ENCODE data around the gene DMKN.

Gene DMKN

DNA sequence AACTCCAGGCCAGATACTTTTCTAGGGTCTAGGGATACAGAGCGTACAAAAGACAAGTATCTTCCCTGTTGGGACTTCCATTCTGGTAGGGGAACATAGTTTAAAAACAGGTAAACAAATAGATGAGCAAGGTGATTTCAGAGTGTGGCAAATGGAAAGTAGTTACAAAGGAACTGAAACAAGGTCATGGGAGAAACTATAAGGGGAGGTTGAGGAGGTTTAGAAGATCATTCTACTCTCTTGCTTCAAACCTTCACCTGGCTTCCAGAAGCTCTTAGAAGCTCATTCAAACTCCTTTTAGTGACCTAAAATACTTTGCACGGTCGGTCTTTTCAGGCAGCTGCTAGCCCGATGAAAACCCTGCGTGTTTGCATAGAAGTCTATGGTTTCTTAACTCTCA, 56.3 kb downstream of the DMKN start:
- no peaks in the 10 kb centered on the region for H3K36me3 Mint-ChIP-seq
- H3K27ac Mint-ChIP-seq, result no peak overlapping the region
- no peaks in the 10 kb centered on the region for H3K9me3 Mint-ChIP-seq
- H3K4me1 Mint-ChIP-seq, result peaks cover 58% of the 10 kb centered on the region
- no peaks in the 10 kb centered on the region for H3K27me3 Mint-ChIP-seq
- peak; percentile 73 for ATAC-seq
- H3K4me3 Mint-ChIP-seq, result no peak overlapping the region

DNA sequence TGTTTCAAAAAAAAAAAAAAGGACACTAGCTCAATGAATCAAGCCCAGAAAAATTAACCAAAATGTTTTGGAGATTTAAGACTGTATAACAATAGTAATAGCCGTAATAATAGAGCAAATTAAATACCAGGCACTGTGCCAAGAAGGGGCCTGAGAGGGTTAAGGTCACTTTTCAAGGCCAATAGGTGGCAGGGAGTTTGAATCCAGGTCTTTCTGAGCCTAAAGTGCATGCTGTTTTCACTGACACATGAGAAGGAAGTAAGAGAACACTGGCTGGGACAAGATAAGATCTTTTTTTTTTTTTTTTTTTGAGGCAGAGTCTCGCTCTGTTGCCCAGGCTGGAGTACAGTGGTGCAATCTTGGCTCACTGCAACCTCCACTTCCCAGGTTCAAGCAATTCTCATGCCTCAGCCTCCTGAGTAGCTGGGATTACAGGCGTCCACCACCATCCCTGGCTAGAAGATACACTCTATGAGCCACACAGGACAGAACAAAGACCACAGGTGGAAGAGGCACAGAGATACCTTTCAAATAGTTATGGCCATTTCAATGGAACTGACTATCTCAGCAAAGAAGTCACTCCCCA, 57.7 kb downstream of the DMKN start:
- Mint-ChIP-seq H3K9me3 (no peaks in the 10 kb centered on the region), H3K27me3 (no peaks in the 10 kb centered on the region), H3K4me1 (peaks cover 64% of the 10 kb centered on the region), H3K27ac (no peak overlapping the region), H3K4me3 (no peak overlapping the region), H3K36me3 (no peaks in the 10 kb centered on the region)
- no peak for ATAC-seq

- Mint-ChIP-seq H3K9me3 (no peaks in the 10 kb centered on the region), H3K4me1 (peaks cover 54% of the 10 kb centered on the region), H3K4me3 (no peak overlapping the region), H3K36me3 (no peaks in the 10 kb centered on the region), H3K27me3 (no peaks in the 10 kb centered on the region), H3K27ac (no peak overlapping the region)
- no peak for ATAC-seq
These were observed 58.8 kb downstream of the DMKN start for GRCh38 chr19:35454663-35455062.

GRCh38 chr19:35451338-35452096, 61.9 kb downstream of the DMKN start:
- Mint-ChIP-seq H3K27me3 (no peaks in the 10 kb centered on the region), H3K27ac (peak overlapping the region; percentile 34), H3K4me1 (peaks cover 49% of the 10 kb centered on the region), H3K9me3 (no peaks in the 10 kb centered on the region), H3K4me3 (no peak overlapping the region), H3K36me3 (no peaks in the 10 kb centered on the region)
- ATAC-seq, result peak; percentile 91

- Mint-ChIP-seq H3K27ac (no peak overlapping the region), H3K9me3 (no peaks in the 10 kb centered on the region), H3K27me3 (peaks cover 16% of the 10 kb centered on the region), H3K4me1 (peaks cover 57% of the 10 kb centered on the region), H3K36me3 (no peaks in the 10 kb centered on the region), H3K4me3 (no peak overlapping the region)
- no peak for ATAC-seq
These were observed 63.9 kb downstream of the DMKN start for GRCh38 chr19:35449359-35450043.

DNA sequence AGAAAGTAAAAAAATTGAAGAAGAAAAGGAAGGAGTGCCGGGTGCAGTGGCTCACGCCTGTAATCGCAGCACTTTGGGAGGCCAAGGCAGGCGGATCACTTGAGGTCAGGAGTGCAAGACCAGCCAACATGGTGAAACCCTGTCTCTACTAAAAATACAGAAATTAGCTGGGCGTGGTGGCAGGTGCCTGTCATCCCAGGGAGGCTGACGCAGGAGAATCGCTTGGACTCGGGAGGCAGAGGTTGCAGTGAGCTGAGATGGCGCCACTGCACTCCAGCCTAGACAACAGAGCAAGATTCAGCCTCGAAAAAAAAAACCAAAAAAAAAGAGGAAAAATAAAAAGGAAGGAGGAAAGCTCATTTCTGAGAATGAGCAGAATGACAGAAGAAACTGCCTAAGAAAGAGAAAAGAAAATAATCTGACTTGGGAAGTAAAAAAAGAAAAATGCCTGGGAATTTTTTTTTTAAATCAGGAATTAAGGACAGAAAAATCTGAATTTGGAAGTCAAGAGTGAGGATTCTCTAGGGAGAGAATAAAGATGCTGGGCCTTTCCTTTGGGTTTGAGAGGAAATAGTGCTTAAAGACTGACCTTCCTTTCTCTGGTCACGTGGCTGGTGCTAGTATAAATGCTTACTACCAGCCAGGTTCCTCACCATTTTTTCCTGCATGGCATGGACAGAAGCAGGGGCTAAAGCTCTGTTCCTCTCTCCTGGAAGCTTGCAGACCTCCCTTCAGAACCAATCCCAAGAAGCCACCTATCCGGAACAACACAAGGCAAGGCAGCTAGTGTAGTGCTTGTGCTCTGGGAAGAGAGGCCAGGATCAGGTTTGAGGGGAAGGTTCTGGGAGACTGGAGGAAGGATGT, 65.6 kb downstream of the DMKN start, which contains the start of gene FFAR2:
TSS of gene FFAR2 (plus strand) at position 652 of the 864 bp plus-strand sequence. CDS start 1,458 bp downstream, outside the sequence.
- no peak for ATAC-seq
- Mint-ChIP-seq H3K4me3 (no peak within 1 kb of the TSS), H3K27me3 (peaks cover 17% of the 10 kb centered on the region), H3K27ac (no peak within 1 kb of the TSS), H3K4me1 (peaks cover 59% of the 10 kb centered on the region), H3K9me3 (no peaks in the 10 kb centered on the region), H3K36me3 (no peaks in the 10 kb centered on the region)
